Kidney glomerular epithelial cell (primary cell): ENCODE data around the gene SLC2A4RG.

Experiments
- DNase-seq: peaks from one replicate; lab custom pipeline; 2025; lab: John Stamatoyannopoulos, UW

The SLC2A4RG gene

GRCh38 chr20:63741354-63741675 lies 1.7 kb downstream of the SLC2A4RG start:
- no peak for DNase-seq

- no peak for DNase-seq
These were observed 2.3 kb downstream of the SLC2A4RG start for GRCh38 chr20:63741676-63742380.

- no peak for DNase-seq
These were observed 2.9 kb downstream of the SLC2A4RG start for GRCh38 chr20:63742381-63743024.

- no peak for DNase-seq
These were observed 3.8 kb downstream of the SLC2A4RG start for GRCh38 chr20:63743210-63743970.

GRCh38 chr20:63744158-63744557 lies 4.6 kb downstream of the SLC2A4RG start:
- no peak for DNase-seq

- no peak for DNase-seq
These were observed 5.2 kb downstream of the SLC2A4RG start for GRCh38 chr20:63744574-63745423.

GRCh38 chr20:63745424-63745805 lies 5.8 kb downstream of the SLC2A4RG start:
- no peak for DNase-seq

GRCh38 chr20:63745961-63746731 lies 6.6 kb downstream of the SLC2A4RG start:
- DNase-seq: no peak

- DNase-seq: no peak
These were observed 7.3 kb downstream of the SLC2A4RG start for GRCh38 chr20:63746751-63747315.

GRCh38 chr20:63747622-63748069 lies 8.1 kb downstream of the SLC2A4RG start:
- DNase-seq: no peak

- no peak for DNase-seq
These were observed 8.7 kb downstream of the SLC2A4RG start for GRCh38 chr20:63748070-63748933.

- DNase-seq: no peak
These were observed 9.3 kb downstream of the SLC2A4RG start for GRCh38 chr20:63748934-63749270.

- no peak for DNase-seq
These were observed 10.3 kb downstream of the SLC2A4RG start for GRCh38 chr20:63749597-63750508.

GRCh38 chr20:63750807-63751470 lies 11.4 kb downstream of the SLC2A4RG start:
- DNase-seq: no peak

- DNase-seq: no peak
These were observed 12.1 kb downstream of the SLC2A4RG start for GRCh38 chr20:63751471-63752271.

GRCh38 chr20:63752411-63753101 lies 13.0 kb downstream of the SLC2A4RG start:
- DNase-seq: no peak

GRCh38 chr20:63753381-63753780 lies 13.8 kb downstream of the SLC2A4RG start:
- DNase-seq: no peak
